NCI-H524 treated with DMSO at 0.1 percent for 48 hours (cell line): ENCODE measurements around the gene NETO2.
"Not testable (repeated sequence)": the region's sequence is repeated elsewhere in the genome, so short reads cannot be mapped to it uniquely, and the experiment has no call there.

ENCODE experiments used
- DNase-seq: peaks from one replicate; lab custom pipeline; 2025; lab: John Stamatoyannopoulos, UW

Gene NETO2

GRCh38 chr16:47134550-47134949 lies 9.2 kb downstream of the NETO2 start:
- DNase-seq, result no peak

GRCh38 chr16:47132308-47132707 lies 11.4 kb downstream of the NETO2 start:
- no peak for DNase-seq

GRCh38 chr16:47129755-47130435 lies 13.8 kb downstream of the NETO2 start:
- no peak for DNase-seq

- no peak for DNase-seq
Measured at GRCh38 chr16:47127541-47127940, 16.2 kb downstream of the NETO2 start.

GRCh38 chr16:47125757-47126156 lies 18.0 kb downstream of the NETO2 start:
- no peak for DNase-seq

GRCh38 chr16:47113130-47113529 lies 30.6 kb downstream of the NETO2 start:
- DNase-seq, result no peak

GRCh38 chr16:47110939-47111338 lies 32.8 kb downstream of the NETO2 start:
- DNase-seq, result no peak

GRCh38 chr16:47109361-47109760 lies 34.4 kb downstream of the NETO2 start:
- DNase-seq, result no peak

- not testable (repeated sequence) for DNase-seq
Measured at GRCh38 chr16:47102921-47103320, 40.8 kb downstream of the NETO2 start.

- not testable (repeated sequence) for DNase-seq
Measured at GRCh38 chr16:47097154-47097553, 46.6 kb downstream of the NETO2 start.

GRCh38 chr16:47096297-47096696 lies 47.4 kb downstream of the NETO2 start:
- DNase-seq, result no peak

- DNase-seq, result no peak
Measured at GRCh38 chr16:47084198-47084597, 59.5 kb downstream of the NETO2 start.

- peak; percentile 24 for DNase-seq
Measured at GRCh38 chr16:47082099-47082865, 61.5 kb downstream of the NETO2 start.

- no peak for DNase-seq
Measured at GRCh38 chr16:47081115-47081514, 62.6 kb downstream of the NETO2 start.

- DNase-seq, result no peak
Measured at GRCh38 chr16:47079860-47080259, 63.9 kb downstream of the NETO2 start.

GRCh38 chr16:47073223-47074155 lies 70.3 kb downstream of the NETO2 start:
- DNase-seq, result no peak

GRCh38 chr16:47072158-47072557 lies 71.6 kb downstream of the NETO2 start:
- DNase-seq, result no peak

- no peak for DNase-seq
Measured at GRCh38 chr16:47069841-47070584, 73.7 kb downstream of the NETO2 start.

GRCh38 chr16:47069313-47069712 lies 74.4 kb downstream of the NETO2 start:
- no peak for DNase-seq

- no peak for DNase-seq
Measured at GRCh38 chr16:47067203-47067602, 76.5 kb downstream of the NETO2 start.

- DNase-seq, result no peak
Measured at GRCh38 chr16:47065766-47066688, 77.7 kb downstream of the NETO2 start.
